GM21447 (cell line): ENCODE results near the gene SLC16A6.
"Not testable (repeated sequence)": the region's sequence is repeated elsewhere in the genome, so short reads cannot be mapped to it uniquely, and the experiment has no call there.

Experiments
- ATAC-seq: cut with Tn5 transposase; IDR thresholded peaks from one replicate; pipeline ENCODE4 v1.9.1; 2021; ENCODE audit not compliant: unreplicated experiment

SLC16A6 gene

DNA sequence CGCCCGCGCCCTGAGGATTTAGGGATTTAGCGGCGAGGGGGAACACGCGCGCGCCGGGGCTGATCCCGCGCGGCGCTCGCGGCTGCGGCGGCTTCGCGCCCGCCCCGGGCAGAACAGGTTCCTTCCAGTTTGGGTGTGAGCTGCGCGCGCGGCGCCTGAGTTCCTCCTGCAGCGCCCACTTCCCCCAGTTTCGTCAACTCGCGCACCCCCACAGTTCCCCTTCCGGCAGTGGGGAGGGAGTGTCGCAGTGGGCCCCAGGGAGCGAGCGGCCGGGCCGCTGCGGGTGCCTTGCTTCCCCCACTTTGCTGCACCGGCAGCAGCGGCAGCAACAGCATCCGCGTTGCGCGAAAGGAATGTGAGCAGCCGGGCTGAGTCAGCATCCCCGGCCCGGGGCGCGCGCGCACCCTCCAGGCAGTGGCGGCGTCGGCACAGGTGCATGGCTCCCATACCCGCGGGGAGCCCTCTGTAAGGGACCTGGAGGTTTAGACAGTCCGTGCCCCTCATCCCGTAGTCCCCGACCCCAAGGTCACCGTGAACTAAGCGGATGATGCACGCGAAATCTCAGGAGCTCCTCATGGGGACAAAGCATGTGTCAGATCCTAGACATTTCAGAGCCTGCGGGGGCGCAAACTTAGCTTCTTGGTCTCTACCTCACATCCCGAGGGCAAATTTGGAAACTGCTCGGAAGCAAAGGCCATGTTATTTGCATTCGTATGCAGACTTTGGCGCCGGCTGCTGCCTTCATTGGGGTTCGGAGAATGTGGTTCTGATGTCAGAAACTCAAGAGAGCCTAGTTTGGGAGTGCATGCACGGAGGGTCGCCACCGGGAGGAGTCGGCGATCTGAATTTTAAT, 1.1 kb upstream of the SLC16A6 start:
- ATAC-seq, result peak; percentile 57

DNA sequence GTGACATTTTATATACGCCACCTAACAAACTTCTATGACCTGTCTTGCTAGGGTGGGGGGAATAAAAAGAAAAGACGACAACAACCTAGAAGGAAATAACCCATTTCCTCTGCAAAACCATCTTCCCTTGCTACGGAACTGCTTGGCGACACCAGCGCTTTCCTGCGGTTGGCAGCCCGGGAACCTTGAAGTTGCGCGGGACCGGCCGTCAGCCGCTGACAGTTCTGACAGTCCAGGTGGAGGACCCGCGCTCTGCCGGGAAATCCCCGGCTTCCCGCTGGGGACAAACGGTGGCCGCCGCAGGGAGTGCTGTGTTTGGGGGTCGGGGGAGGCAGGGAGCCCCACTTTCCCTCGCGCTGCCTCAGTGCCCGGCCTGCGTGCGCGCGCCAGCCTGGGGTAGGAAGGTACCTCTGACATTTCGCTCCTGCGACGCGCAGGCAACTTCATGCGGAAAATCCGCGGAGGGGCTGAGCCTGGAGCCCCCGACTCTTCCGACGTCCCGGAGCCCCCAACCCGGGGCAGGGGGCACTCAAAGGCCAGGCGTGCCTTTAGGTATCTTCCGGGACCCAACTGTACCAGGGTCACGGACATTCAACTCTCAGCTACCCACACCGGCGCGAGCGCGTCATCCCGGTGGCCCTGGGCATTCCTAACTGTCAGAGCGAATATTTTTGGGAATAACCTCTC, 516 bp downstream of the SLC16A6 start:
- no peak for ATAC-seq

DNA sequence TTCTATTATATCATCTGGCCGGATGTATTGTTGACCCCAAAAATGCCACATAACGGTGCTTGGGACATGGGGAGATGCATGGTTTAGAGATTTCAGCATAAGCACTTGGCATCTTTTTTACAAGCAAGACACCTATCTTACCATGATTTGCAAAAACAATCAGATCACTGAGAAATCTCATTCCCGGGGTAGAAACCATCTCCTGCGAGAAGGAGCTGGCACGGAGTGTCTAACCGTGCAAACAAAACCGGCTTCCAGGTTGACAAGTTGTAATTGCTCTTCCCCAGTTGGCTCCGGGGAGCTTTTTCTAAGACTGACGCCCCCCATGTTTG, 1.0 kb downstream of the SLC16A6 start:
- ATAC-seq, result no peak

DNA sequence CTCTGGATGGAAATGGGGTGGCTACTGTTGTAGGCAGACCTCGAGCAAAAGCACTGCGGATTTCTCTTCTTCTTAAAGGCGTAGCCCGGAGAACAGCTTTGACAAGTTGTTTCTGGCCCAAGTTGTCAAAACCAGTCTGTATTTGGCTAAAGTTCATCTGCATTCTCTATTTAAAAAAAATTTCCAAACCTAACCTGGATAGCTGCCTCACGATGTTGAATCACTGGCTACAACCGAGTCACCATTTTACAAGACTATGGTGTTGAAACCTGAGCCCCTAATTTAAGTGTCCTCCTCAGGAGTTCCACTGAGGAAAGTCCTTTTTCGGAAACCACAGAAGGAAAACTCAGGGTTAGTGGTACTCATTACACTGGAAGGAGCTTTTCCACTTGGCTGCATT, 1.5 kb downstream of the SLC16A6 start:
- no peak for ATAC-seq

DNA sequence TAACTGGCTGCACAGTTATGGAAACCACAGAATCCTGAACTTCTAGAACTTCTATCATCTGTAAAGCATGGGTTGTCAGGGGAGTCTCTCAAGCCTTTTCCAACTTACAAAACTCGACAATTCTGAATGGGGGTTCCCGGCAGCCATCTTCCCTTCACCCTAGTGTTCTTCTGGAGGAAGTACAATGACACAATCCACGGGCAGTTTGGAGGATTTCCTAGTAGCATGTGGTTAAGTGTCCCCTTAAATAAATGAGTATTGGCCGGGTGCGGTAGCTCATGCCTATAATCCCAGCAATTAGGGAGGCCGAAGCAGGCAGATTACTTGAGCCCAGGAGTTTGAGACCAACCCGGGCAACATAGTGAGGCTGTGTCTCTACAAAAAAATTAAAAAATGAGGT, 2.1 kb downstream of the SLC16A6 start:
- ATAC-seq, result no peak

DNA sequence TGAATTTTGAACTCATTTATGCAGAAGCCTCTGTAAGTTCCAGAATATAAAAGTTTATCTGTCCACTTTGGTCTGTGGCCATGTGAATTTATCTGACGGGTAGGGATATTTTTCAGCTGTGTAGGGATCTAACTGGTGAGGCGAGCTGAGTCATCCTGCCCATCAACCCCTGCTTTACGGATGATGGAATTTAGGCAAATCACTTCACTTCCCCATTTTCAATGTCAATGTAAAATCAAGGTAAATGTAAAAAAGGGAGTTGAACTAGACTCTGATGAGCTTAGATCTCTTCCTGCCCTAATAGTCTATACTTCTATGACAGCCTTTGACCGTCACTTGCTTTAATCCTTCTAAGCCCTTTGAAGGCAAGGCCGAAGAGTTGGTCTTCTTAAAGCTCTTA, 2.6 kb downstream of the SLC16A6 start:
- ATAC-seq, result no peak

DNA sequence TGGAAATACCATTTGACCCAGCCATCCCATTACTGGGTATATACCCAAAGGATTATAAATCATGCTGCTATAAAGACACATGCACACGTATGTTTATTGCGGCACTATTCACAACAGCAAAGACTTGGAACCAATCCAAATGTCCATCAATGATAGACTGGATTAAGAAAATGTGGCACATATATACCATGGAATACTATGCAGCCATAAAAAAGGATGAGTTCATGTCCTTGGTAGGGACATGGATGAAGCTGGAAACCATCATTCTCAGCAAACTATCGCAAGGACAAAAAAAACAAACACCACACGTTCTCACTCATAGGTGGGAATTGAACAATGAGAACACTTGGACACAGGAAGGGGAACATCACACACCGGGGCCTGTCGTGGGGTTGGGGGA, 9.0 kb downstream of the SLC16A6 start:
- not testable (repeated sequence) for ATAC-seq

DNA sequence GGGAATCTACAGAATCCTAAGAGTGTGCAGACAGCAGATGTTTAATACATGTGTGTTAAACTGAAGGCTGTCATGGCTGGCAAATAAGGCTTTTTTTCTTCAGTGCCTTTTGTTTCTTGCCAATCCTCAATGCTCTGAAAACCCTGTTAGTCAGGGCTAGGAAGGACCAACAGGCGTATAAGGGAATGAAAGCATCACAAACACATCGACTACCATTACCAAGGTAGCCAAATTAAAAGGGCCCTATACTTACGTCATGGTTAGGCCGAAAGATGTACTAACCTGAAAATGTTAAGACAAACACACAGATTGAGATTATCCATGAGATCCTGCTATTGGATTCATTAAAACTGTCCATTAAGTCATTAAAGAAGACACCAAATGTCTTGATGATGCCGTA, 13.1 kb downstream of the SLC16A6 start:
- no peak for ATAC-seq

DNA sequence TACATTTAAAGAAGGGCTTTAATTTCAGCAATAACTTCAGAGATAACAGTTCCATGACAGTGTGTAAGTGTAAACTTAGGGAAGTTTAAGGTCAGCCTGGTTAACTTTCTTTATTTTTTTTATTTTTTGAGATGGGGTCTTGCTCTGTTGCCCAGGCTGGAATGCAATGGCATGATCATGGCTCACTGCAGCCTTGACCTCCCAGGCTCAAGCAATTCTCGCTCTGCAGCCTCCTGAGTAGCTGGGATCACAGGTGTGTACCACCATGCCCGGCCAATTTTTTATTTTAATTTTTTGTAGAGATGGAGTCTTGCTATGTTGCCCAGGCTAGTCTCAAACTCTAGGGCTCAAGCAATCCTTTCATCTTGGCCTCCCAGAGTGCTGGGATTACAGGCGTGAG, 14.6 kb downstream of the SLC16A6 start:
- ATAC-seq, result not testable (repeated sequence)

DNA sequence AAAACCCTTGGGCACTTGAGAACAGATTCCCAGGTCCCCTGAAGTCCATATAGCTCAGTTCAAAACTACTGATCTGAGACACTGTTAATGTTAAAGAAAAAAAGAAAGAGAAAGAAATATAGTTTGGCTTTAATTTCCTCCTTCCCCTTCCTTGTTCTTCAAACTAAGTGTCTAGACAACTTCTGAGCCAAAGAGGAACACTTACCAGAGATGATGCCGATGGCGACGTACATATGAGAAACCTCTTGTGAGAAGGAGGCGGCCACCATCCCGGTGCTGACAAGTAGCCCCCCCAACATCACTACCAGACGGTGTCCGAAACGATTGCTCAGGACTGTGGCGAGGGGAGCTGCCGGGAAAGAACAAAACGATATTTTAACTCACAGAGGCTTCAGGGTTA, 17.2 kb downstream of the SLC16A6 start:
- no peak for ATAC-seq

DNA sequence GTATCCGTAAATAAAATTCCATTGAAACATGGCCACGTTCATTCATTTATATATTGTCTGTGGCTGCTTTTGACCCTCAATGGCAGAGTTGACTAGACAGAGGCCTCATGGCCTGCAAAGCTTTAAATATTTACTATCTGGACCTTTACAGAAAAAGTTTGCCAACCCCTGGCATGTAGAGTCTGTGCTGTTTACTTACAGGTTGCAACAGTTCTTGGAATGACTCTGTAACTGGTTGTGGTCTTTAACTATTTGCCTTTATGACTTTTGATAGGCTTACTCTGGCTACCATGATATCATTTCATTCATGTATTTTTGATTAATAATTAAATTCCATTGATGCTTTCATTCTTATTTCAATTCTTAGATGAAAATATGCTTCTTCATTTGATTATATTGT, 25.1 kb downstream of the SLC16A6 start:
- ATAC-seq, result not testable (repeated sequence)

DNA sequence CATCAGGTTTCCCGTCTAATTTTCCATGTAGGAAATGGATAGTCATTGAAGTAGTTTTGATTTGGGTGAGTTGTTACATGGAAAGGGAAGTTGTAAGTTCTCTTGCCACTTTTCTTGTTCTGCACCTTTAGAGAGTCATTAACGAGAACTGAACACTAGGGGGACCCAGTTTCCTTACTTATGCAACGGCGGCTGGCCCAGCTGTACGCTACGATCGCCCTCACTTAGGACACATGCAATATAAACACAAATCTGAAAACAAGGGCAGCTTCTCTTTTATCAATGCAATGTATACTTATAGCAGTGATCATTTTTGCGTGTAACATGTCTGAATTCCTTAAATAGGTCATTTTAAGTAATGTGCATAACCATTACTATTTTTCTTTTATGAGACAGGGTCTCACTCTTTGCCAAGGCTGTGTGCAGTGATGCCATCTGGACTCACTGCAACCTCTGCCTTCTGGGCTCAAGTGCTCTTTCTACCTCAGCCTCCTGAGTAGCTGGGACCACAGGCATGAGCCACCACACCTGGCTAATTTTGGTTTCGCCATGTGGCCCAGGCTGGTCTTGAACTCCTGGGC, 27.7 kb downstream of the SLC16A6 start:
- ATAC-seq, result peak; percentile 44

DNA sequence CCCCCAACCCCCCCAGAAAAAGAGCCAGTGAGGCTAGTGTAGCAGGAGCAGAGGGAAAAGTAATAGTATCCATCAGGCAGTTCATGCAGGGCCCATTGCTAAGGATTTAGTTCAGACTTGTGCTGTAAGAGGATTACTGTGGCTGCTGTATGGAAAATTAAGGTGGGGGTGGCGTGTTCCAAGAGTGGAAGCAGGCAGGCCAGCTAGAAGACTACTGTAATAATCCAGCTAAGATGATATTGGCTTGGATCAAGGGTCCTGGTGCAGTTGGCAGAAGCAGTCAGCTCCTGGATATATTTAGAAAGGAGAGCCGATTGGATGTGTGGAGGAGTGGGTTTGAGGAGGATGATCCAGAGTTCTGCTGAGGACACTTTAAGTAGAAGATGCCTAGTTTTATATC, 28.5 kb downstream of the SLC16A6 start:
- ATAC-seq, result not testable (repeated sequence)

DNA sequence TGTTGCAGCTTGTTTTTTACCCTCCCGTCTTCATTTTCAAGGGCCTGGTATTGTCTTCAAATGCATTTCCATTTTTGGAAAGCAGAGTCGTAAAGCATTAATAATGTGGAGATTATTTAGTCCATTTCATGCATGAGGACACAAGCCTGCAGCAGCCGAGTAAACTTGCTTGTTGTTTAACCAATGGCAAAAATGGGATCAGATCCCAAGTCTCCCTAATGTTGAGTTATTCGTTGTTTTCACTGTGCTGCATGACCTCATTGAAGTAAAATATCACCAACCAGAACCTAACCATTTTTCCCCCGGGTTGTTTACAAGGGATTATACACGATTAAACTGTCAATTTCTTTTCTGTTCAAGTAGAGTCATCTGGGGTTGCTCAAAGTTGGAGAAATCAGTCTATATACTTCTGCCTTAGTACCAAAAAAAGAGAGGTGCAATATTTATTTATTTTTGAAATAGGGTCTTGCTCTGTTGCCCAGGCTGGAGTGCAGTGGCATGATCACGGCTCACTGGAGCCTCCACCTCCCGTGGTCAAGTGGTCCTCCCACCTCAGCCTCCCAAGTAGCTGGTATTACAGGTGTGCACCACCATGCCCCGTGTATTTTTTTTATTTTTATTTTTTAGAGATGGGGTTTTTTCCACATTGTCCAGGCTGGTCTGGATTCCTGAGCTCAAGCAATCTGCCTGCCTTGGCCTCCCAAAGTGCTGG, 30.7 kb downstream of the SLC16A6 start:
- ATAC-seq, result no peak

DNA sequence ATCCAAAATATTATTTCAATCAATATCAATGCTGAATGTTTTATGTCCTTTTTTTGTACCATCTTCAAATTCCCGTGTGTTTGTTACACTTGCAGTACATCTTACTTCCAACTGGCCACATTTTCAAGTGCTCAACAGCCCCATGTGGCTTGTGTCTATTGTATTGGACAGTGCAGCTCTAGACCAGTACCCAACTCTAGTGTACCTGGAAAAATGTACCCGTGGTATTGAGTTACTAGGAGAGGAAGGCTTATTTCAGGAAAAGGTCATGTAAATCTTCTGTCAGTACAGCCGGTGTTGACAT, 31.3 kb downstream of the SLC16A6 start:
- not testable (repeated sequence) for ATAC-seq

DNA sequence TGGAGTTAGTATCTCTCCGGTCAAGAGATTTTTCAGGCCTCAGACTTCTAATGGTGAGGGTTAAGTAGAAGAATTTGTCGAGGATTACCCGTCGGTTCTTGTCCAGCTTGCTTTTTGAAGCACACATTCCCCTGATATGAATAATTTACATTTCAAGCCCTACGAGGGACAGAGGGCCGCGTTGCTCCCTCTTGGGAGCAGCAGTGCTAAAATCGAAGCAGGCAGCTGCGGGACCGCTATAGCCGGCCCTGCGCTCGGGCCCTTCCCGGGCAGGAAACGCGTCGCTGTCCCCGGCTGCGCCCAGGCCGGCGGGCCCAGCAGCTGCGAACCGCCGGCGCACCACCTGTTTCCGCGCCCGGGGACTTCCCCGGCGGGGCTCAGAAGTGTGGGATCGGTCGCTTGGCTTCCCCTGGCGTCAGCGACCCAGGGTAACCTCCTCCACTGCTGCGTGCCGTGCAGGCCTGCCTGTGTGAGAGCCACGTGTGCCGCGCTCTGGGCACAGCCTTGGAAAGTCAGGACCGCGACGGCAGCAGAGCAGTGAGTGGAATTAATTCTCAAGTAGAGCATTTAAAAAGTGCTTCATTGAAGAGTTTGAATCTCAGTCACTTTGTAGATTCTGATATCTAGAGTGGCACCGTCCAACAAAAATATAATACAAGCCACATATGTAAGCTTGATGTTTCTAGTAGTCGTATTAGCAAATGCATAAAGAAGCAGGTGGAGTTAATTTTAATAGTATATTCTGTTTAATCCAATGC, 31.9 kb downstream of the SLC16A6 start:
- ATAC-seq, result peak; percentile 85

DNA sequence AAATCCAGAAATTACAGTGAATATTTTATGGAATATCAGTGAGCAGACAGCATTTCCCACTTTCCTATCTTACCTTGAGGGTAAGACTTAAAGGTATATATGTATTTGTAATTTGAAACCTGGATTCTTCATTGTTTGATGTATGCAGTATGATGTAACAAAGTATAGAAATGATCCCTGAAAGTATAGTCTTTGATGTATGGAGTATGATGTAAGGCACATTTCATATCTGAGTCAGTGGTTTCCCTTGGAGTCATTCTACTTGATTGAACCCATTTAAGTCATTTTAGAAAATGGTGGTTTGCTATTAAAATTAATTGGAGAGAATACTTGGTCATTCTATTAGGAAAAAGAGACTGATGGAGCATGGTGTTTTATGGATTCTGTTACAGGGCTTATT, 33.0 kb downstream of the SLC16A6 start:
- no peak for ATAC-seq

DNA sequence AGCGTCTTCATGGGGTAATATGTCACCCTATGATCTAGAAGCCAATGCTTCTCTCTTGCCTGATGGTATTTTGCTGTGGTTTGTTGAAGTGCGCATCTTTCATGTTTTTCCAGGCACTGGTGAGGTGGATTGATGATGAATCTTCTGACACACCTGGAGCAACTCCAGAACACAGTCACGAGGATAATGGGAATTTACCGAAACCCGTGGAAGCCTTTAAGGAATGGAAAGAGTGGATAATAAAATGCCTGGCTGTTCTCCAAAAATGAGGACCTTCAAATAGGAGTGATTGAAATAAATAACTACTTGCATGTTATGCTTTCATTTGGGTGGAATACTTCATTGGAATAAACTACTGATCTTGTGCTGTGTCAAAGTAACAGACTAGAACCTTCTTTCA, 34.2 kb downstream of the SLC16A6 start:
- not testable (repeated sequence) for ATAC-seq

DNA sequence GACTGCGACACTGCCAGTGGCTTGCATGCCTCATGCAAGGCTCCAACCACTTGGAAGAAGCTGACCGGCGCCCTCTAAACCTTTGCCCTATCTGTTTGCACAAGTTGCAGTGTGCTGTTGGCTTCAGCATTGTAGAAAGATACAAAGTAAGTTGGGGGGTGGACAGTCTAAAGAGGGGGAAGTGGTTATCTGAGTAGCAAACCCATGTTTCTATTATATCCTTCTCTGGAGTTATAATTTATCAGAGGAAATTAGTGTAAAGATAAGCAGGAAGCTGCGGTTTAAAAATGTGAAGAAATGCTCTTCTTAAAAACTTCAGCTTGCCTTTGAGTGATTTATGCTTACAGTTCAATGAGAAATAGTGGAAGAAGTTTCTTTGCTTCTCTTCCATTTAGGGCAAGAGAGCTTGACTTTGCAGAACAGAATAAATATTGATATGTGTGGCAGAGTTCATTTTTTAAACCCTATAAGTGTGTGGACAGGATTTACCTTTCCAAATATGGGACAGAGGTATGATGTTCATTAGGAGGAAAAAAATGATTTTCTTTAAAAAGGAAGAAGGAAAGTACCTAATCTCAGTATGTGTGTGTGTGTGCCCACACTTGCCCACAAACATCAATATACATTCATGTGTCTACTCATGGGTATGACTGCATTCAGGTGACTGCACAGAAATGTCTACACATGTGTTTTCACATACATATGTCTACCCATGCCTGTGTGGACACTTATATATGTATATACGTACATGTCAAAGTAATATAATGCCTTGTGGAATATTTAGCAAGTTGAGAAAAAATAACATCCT, 35.0 kb downstream of the SLC16A6 start:
- ATAC-seq, result no peak

DNA sequence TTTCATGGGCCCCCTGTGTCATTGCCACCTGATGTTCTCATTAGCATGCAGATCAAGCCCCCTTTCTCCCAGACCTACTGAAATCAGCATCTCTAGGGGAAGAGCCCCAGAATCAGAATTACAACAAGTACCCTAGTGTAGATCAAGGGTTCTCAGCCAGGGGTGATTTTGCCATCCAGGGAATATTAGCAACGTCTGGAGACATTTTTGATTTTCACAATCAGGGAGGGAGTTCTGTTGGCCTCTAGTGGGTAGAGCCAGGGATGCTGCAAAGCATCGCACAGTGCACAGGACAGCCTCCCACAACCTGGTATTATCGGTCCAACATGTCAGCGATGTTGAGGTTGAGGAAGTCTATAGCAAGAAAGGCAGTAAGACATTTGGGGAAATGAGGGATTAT, 35.8 kb downstream of the SLC16A6 start:
- ATAC-seq, result no peak
